H9 (cell line): ENCODE measurements around the gene CCDC186. TPM values are rescaled to one million over a fixed set of nuclear protein-coding genes. Genes with fewer than 3 reads are reported as not detected.

Source experiments
- DNase-seq: peaks from one replicate; pipeline ENCODE4 v3.0.0-alpha.2; 2017
- H2AFZ ChIP-seq: one replicate; pipeline ENCODE4 v1.6.1; 2013; ENCODE audit warnings: mild to moderate bottlenecking, low read length, control low read depth, moderate library complexity
- H2AK5ac ChIP-seq: 2 replicates; pipeline ENCODE4 v1.6.1; 2013; ENCODE audit warnings: low read length, control low read depth, mixed read lengths; ENCODE audit not compliant: insufficient read length
- H2BK120ac ChIP-seq: one replicate; pipeline ENCODE4 v1.6.1; 2013; ENCODE audit warnings: low read depth, mild to moderate bottlenecking, low read length, control low read depth, inconsistent platforms; ENCODE audit not compliant: poor library complexity, severe bottlenecking
- H2BK12ac ChIP-seq: 2 replicates; pipeline ENCODE4 v1.6.1; 2013; ENCODE audit warnings: low read length, control low read depth, mixed read lengths, low read depth; ENCODE audit not compliant: insufficient read length
- H2BK15ac ChIP-seq: 2 replicates; pipeline ENCODE4 v1.6.1; 2013; ENCODE audit warnings: low read depth, low read length, control low read depth
- H2BK20ac ChIP-seq: one replicate; pipeline ENCODE4 v1.6.1; 2013; ENCODE audit warnings: low read depth, mild to moderate bottlenecking, low read length, control low read depth, inconsistent platforms; ENCODE audit not compliant: poor library complexity, severe bottlenecking
- H2BK5ac ChIP-seq: 2 replicates; pipeline ENCODE4 v1.6.1; 2013; ENCODE audit warnings: low read length, control low read depth, mixed read lengths; ENCODE audit not compliant: insufficient read length
- H3K14ac ChIP-seq: 2 replicates; pipeline ENCODE4 v1.6.1; 2013; ENCODE audit warnings: low read length, control low read depth; ENCODE audit not compliant: insufficient read depth
- H3K18ac ChIP-seq: 2 replicates; pipeline ENCODE4 v1.6.1; 2013; ENCODE audit warnings: low read depth, mild to moderate bottlenecking, mixed read lengths, low read length, control low read depth; ENCODE audit not compliant: insufficient read length
- H3K23ac ChIP-seq: 2 replicates; pipeline ENCODE4 v1.6.1; 2013; ENCODE audit warnings: low read length, control low read depth, mixed read lengths, low read depth; ENCODE audit not compliant: insufficient read length
- H3K23me2 ChIP-seq: 2 replicates; pipeline ENCODE4 v1.6.1; 2013; ENCODE audit warnings: low read depth, mild to moderate bottlenecking, mixed read lengths, low read length, control low read depth; ENCODE audit not compliant: insufficient read length, poor library complexity, severe bottlenecking
- H3K27ac ChIP-seq: 2 replicates; pipeline ENCODE4 v1.5.1; 2013; ENCODE audit warnings: low read length, control low read depth, mixed read lengths, low read depth; ENCODE audit not compliant: insufficient read length
- H3K27me3 ChIP-seq: 2 replicates; pipeline ENCODE4 v1.6.1; 2013; ENCODE audit warnings: low read length, control low read depth, inconsistent platforms; ENCODE audit not compliant: insufficient read depth
- H3K4ac ChIP-seq: 2 replicates; pipeline ENCODE4 v1.6.1; 2013; ENCODE audit warnings: low read depth, mild to moderate bottlenecking, control low read depth, inconsistent platforms, low read length, moderate library complexity
- H3K4me1 ChIP-seq: 2 replicates; pipeline ENCODE4 v1.6.1; 2013; ENCODE audit warnings: low read length, control low read depth, inconsistent platforms; ENCODE audit not compliant: insufficient read depth
- H3K4me2 ChIP-seq: 2 replicates; pipeline ENCODE4 v1.6.1; 2013; ENCODE audit warnings: low read length, control low read depth, mixed read lengths; ENCODE audit not compliant: insufficient read length, insufficient read depth
- H3K56ac ChIP-seq: 2 replicates; pipeline ENCODE4 v1.6.1; 2013; ENCODE audit warnings: low read depth, mild to moderate bottlenecking, mixed read lengths, low read length, control low read depth; ENCODE audit not compliant: insufficient read length
- H3K79me1 ChIP-seq: 2 replicates; pipeline ENCODE4 v1.6.1; 2013; ENCODE audit warnings: low read depth, mild to moderate bottlenecking, moderate library complexity, low read length, control low read depth, inconsistent platforms; ENCODE audit not compliant: insufficient read depth, poor library complexity, severe bottlenecking
- H3K79me2 ChIP-seq: 2 replicates; pipeline ENCODE4 v1.6.1; 2013; ENCODE audit warnings: low read length, control low read depth, inconsistent platforms; ENCODE audit not compliant: insufficient read depth
- H3K9ac ChIP-seq: 2 replicates; pipeline ENCODE4 v1.6.1; 2013; ENCODE audit warnings: low read length, control low read depth, mixed read lengths; ENCODE audit not compliant: insufficient read length; ENCODE audit errors: extremely low read depth
- H3K9me3 ChIP-seq: one replicate; pipeline ENCODE4 v1.6.1; 2013; ENCODE audit warnings: low read depth, low read length, inconsistent platforms; ENCODE audit not compliant: control insufficient read depth
- H3T11ph ChIP-seq: one replicate; pipeline ENCODE4 v1.6.1; 2013; ENCODE audit warnings: mild to moderate bottlenecking, low read length, control low read depth, inconsistent platforms
- H4K20me1 ChIP-seq: one replicate; pipeline ENCODE4 v1.6.1; 2013; ENCODE audit not compliant: control insufficient read depth, insufficient read length, insufficient read depth
- H4K5ac ChIP-seq: 2 replicates; pipeline ENCODE4 v1.6.1; 2013; ENCODE audit warnings: low read depth, mild to moderate bottlenecking, mixed read lengths, low read length, control low read depth; ENCODE audit not compliant: insufficient read length
- H4K8ac ChIP-seq: replicated peaks from 2 replicates; pipeline ENCODE4 v1.6.1; 2013; ENCODE audit warnings: low read length, control low read depth, mixed read lengths, low read depth; ENCODE audit not compliant: insufficient read length
- H4K91ac ChIP-seq: 2 replicates; pipeline ENCODE4 v1.6.1; 2013; ENCODE audit warnings: low read depth, mild to moderate bottlenecking, moderate library complexity, mixed read lengths, low read length, control low read depth; ENCODE audit not compliant: insufficient read length
- H3K27ac Mint-ChIP-seq, 3 experiments: 2 replicates in 2 of 3; 3 replicates in 1 of 3; pipeline ENCODE4 v1.8.0; 2020 to 2021; ENCODE audit warnings: mixed read lengths in 3 of 3, mild to moderate bottlenecking in 1 of 3, moderate library complexity in 1 of 3
- H3K27me3 Mint-ChIP-seq: 2 replicates; pipeline ENCODE4 v1.8.0; 2021; ENCODE audit warnings: low read depth, mild to moderate bottlenecking, moderate library complexity, mixed read lengths
- H3K36me3 Mint-ChIP-seq, 3 experiments: 2 replicates in 2 of 3; 3 replicates in 1 of 3; pipeline ENCODE4 v1.8.0; 2020 to 2021; ENCODE audit warnings: low read depth in 3 of 3, mixed read lengths in 3 of 3; ENCODE audit not compliant: insufficient read depth in 1 of 3
- H3K4me1 Mint-ChIP-seq, 2 experiments: 2 replicates each; pipeline ENCODE4 v1.8.0; 2020; ENCODE audit warnings: mixed read lengths in 2 of 2
- H3K4me3 Mint-ChIP-seq, 2 experiments: 2 replicates in 1 of 2; 3 replicates in 1 of 2; pipeline ENCODE4 v1.8.0; 2020 to 2021; ENCODE audit warnings: mild to moderate bottlenecking in 2 of 2, mixed read lengths in 2 of 2, moderate library complexity in 1 of 2
- H3K9me3 Mint-ChIP-seq, 2 experiments: 2 replicates in 1 of 2; 3 replicates in 1 of 2; pipeline ENCODE4 v1.8.0; 2020; ENCODE audit warnings: mild to moderate bottlenecking in 2 of 2, mixed read lengths in 2 of 2, moderate library complexity in 1 of 2
- WGBS: extraction: QIAGEN DNeasy Blood & Tissue Kit; methylation state at CpG from one replicate; pipeline ENCODE4 v1.1.7; 2013; ENCODE audit warnings: missing lambda C conversion rate, low lambda C conversion rate, mixed read lengths; ENCODE audit not compliant: insufficient read length; ENCODE audit errors: extremely low coverage; 5-methylcytosine and 5-hydroxymethylcytosine counted together
- total RNA-seq: library from RNA; stranded (reverse); gene quantifications from 2 replicates; pipeline ENCODE4 v1.2.1, GENCODE V29; 2021
- TF ChIP-seq, protein P1 (sequence below): fragments of 200-600 bp; sonication (generic); conservative IDR thresholded peaks from 3 replicates; pipeline ENCODE4 v1.8.0; 2021; ENCODE audit warnings: antibody characterized with exemption, mild to moderate bottlenecking

The CCDC186 gene
- total RNA-seq, 1 experiment from 2014 or later: 16.7 TPM

GRCh38 chr10:114077347-114077746 lies 96.7 kb downstream of the CCDC186 start:
- Histone ChIP-seq H3K79me2 (no peaks in the 10 kb centered on the region), H2AK5ac (no peak overlapping the region), H3K23me2 (no peaks in the 10 kb centered on the region), H3K4me1 (no peaks in the 10 kb centered on the region), H3K79me1 (no peaks in the 10 kb centered on the region), H3K4ac (no peak overlapping the region), H2BK20ac (no peak overlapping the region), H3K23ac (no peak overlapping the region), H3T11ph (no peak overlapping the region), H2BK15ac (no peak overlapping the region), H2BK12ac (no peak overlapping the region), H3K14ac (no peak overlapping the region), H3K9me3 (no peaks in the 10 kb centered on the region), H3K9ac (no peak overlapping the region), H4K91ac (no peak overlapping the region), H3K27me3 (no peaks in the 10 kb centered on the region), H3K18ac (no peak overlapping the region), H3K4me2 (no peak overlapping the region), H4K5ac (no peak overlapping the region), H4K20me1 (no peaks in the 10 kb centered on the region), H2AFZ (no peak overlapping the region), H3K27ac (no peak overlapping the region), H2BK120ac (no peak overlapping the region), H2BK5ac (no peak overlapping the region), H4K8ac (no peak overlapping the region), H3K56ac (no peak overlapping the region)
- Mint-ChIP-seq H3K27ac (no peak overlapping the region; a peak in 1 of 7 replicates), H3K9me3 (no peaks in the 10 kb centered on the region; a peak in 2 of 5 replicates), H3K27me3 (peaks cover 9% of the 10 kb centered on the region), H3K4me3 (no peak overlapping the region), H3K4me1 (peaks cover 0 to 6% of the 10 kb centered on the region in 2 experiments; a peak in 2 of 4 replicates), H3K36me3 (no peaks in the 10 kb centered on the region; a peak in 1 of 7 replicates)
- no CpG with 5 or more reads among the region's 1 CpG for WGBS
- TF ChIP-seq, protein P1, sequence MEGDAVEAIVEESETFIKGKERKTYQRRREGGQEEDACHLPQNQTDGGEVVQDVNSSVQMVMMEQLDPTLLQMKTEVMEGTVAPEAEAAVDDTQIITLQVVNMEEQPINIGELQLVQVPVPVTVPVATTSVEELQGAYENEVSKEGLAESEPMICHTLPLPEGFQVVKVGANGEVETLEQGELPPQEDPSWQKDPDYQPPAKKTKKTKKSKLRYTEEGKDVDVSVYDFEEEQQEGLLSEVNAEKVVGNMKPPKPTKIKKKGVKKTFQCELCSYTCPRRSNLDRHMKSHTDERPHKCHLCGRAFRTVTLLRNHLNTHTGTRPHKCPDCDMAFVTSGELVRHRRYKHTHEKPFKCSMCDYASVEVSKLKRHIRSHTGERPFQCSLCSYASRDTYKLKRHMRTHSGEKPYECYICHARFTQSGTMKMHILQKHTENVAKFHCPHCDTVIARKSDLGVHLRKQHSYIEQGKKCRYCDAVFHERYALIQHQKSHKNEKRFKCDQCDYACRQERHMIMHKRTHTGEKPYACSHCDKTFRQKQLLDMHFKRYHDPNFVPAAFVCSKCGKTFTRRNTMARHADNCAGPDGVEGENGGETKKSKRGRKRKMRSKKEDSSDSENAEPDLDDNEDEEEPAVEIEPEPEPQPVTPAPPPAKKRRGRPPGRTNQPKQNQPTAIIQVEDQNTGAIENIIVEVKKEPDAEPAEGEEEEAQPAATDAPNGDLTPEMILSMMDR: no peak
- DNase-seq: no peak
